Fibroblast of mammary gland (primary cell): ENCODE data around the gene ATRNL1.

ENCODE experiments used
- DNase-seq: peaks from one replicate; pipeline ENCODE4 v3.0.0-alpha.2; 2010; ENCODE audit warnings: low read depth
- H3K4me3 ChIP-seq: 2 replicates; pipeline ENCODE4 v1.5.1; 2011; ENCODE audit warnings: low read depth, mild to moderate bottlenecking, low read length, moderate library complexity; ENCODE audit not compliant: control insufficient read depth
- TF ChIP-seq, protein P1 (sequence below): conservative IDR thresholded peaks from 2 replicates; pipeline ENCODE4 v1.5.1; 2011; ENCODE audit warnings: low read depth, low read length, inconsistent platforms; ENCODE audit not compliant: control insufficient read depth, insufficient read depth

The ATRNL1 gene

DNA sequence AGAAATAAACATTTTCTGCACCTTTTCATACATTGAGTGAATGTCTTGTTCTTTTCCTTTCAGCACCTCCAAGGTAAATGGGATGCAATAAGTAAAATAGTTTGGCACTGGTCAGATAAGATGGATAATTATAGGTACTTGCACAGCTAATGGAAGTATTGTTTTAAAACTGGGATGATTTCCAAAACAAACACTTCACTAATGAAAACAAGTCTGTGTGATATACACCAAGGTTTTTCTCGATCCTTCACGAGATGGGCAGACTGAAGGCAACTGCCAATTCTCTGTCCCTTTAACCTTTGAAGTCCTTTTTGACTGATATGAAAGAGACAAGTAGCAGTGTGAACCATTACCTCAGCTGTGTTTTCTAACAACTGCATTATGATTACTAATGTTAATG lies 756.0 kb downstream of the ATRNL1 start:
- TF ChIP-seq, protein P1, sequence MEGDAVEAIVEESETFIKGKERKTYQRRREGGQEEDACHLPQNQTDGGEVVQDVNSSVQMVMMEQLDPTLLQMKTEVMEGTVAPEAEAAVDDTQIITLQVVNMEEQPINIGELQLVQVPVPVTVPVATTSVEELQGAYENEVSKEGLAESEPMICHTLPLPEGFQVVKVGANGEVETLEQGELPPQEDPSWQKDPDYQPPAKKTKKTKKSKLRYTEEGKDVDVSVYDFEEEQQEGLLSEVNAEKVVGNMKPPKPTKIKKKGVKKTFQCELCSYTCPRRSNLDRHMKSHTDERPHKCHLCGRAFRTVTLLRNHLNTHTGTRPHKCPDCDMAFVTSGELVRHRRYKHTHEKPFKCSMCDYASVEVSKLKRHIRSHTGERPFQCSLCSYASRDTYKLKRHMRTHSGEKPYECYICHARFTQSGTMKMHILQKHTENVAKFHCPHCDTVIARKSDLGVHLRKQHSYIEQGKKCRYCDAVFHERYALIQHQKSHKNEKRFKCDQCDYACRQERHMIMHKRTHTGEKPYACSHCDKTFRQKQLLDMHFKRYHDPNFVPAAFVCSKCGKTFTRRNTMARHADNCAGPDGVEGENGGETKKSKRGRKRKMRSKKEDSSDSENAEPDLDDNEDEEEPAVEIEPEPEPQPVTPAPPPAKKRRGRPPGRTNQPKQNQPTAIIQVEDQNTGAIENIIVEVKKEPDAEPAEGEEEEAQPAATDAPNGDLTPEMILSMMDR: no peak
- DNase-seq: no peak
- no peak overlapping the region for H3K4me3 ChIP-seq

DNA sequence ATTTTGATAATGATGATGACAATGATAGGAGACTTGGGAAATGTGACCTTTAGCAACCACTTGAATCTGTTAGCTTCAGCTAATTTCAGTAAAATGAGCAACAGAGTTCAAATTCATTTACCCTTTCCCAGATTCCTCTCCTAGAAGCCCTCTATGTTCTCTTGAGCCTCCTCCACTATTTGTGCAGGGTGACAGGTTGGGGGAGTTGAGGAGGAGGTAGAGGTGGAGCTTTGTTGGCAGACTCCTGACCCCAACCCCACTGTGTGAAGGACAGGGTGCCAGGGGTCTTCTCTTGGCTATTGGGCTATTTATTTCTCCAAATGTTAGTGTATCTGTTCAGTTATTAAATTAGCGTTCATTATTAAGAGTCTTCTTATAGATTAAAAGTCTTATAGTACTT lies 757.5 kb downstream of the ATRNL1 start:
- no peak overlapping the region for H3K4me3 ChIP-seq
- no peak for DNase-seq
- TF ChIP-seq, protein P1: no peak

- TF ChIP-seq, protein P1: no peak
Measured at GRCh38 chr10:115851695-115852094, 758.5 kb downstream of the ATRNL1 start.

GRCh38 chr10:115854740-115855435 lies 761.7 kb downstream of the ATRNL1 start:
- H3K4me3 ChIP-seq: no peak overlapping the region
- DNase-seq: no peak
- TF ChIP-seq, protein P1: no peak

More at GRCh38 chr10:115851695-115852094, 758.5 kb downstream of the ATRNL1 start:
- H3K4me3 ChIP-seq: no peak overlapping the region
- DNase-seq: no peak

DNA sequence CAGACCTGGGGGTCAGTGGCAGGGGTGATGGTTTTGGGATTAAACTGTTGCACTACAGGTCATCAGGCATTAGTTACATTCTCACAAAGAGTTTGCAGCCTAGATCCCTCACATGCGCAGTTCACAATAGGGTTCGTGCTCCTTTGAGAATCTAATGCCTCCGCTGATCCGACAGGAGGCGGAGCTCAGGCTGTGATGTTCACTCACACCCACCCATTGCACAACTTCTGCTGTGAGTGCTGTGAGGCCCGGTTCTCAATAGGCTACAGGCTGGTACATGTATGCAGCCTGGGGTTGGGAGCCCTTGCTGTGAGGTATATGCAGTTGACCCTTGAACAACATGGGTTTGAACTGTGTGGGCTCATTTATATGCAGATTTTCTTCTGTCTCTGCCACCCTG lies 763.4 kb downstream of the ATRNL1 start:
- no peak for DNase-seq
- TF ChIP-seq, protein P1: no peak
- no peak overlapping the region for H3K4me3 ChIP-seq

- no peak overlapping the region for H3K4me3 ChIP-seq
- TF ChIP-seq, protein P1: no peak
- peak; percentile 54 for DNase-seq
Measured at GRCh38 chr10:115857856-115858255, 764.7 kb downstream of the ATRNL1 start.
